Hepatocyte (in vitro differentiated cells): ENCODE measurements around the gene CFHR5.
"Not testable (repeated sequence)": the region's sequence is repeated elsewhere in the genome, so short reads cannot be mapped to it uniquely, and the experiment has no call there.

ENCODE experiments used
- CTCF ChIP-seq: fragments of 200-600 bp; sonication (generic); IDR thresholded peaks from 2 replicates; pipeline ENCODE4 v1.5.1; 2016; ENCODE audit warnings: antibody characterized with exemption, mild to moderate bottlenecking; ENCODE audit not compliant: poor library complexity
- EZH2 ChIP-seq: fragments of 200-600 bp; sonication (generic); IDR thresholded peaks from 2 replicates; pipeline ENCODE4 v1.6.1; 2016; ENCODE audit warnings: antibody characterized with exemption, mild to moderate bottlenecking, borderline replicate concordance

- not testable (repeated sequence) for TF ChIP-seq CTCF, EZH2
These were observed 57.4 kb downstream of the CFHR5 start for GRCh38 chr1:197034631-197035339.
